22Rv1 (cell line): Measurements from ENCODE around the gene NT5DC3.

Source experiments
- ZFX ChIP-seq: fragments of 450-650 bp; IDR thresholded peaks from 2 replicates; pipeline ENCODE4 v1.6.1; 2017; ENCODE audit warnings: antibody characterized with exemption, borderline replicate concordance
- TF ChIP-seq, protein P1 (sequence below): fragments of 450-650 bp; IDR thresholded peaks from 2 replicates; pipeline ENCODE4 v1.5.1; 2017; ENCODE audit warnings: mild to moderate bottlenecking

DNA sequence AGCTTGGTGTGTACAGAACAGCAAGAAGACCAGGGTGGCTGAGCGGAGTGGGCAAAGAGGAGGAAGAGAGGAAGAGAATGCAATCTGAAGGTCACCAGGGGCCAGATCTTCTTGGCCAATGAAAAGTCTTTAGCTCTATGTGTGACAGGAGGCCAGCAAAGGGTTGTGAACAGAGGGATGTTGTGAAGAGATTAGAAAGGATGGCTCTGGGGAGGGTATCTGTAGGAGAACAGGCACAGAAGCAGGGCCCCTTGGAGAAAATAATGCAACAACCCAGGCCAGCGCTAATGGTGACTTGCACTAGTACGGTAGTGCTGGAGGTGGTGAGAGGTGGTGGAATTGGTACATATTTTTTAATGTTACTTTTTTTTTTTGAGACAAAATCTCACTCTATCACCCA lies 97.2 kb downstream of the NT5DC3 start:
- TF ChIP-seq, protein P1, sequence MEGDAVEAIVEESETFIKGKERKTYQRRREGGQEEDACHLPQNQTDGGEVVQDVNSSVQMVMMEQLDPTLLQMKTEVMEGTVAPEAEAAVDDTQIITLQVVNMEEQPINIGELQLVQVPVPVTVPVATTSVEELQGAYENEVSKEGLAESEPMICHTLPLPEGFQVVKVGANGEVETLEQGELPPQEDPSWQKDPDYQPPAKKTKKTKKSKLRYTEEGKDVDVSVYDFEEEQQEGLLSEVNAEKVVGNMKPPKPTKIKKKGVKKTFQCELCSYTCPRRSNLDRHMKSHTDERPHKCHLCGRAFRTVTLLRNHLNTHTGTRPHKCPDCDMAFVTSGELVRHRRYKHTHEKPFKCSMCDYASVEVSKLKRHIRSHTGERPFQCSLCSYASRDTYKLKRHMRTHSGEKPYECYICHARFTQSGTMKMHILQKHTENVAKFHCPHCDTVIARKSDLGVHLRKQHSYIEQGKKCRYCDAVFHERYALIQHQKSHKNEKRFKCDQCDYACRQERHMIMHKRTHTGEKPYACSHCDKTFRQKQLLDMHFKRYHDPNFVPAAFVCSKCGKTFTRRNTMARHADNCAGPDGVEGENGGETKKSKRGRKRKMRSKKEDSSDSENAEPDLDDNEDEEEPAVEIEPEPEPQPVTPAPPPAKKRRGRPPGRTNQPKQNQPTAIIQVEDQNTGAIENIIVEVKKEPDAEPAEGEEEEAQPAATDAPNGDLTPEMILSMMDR = no peak
- no peak for TF ChIP-seq ZFX
